ENCODE data around the gene TRIM2.

DNA sequence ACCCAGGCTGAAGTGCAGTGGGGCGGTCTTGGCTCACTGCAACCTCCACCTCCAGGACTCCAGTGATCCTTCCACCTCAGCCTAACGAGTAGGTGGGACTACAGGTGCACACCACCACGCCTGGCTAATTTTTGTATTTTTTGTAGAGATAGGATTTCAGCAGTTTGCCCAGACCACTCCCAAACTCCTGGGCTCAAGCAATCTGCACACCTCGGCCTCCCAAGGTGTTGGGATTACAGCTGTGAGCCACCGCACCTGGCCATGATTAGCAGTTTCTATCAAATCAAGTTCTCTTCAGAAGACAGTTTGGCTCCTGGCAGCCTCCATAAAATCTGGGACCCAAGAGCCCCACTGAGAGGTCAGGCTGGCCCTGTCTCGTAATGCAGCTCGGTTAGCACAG lies 26.4 kb upstream of the TRIM2 start:
- TF ChIP-seq, protein P1, sequence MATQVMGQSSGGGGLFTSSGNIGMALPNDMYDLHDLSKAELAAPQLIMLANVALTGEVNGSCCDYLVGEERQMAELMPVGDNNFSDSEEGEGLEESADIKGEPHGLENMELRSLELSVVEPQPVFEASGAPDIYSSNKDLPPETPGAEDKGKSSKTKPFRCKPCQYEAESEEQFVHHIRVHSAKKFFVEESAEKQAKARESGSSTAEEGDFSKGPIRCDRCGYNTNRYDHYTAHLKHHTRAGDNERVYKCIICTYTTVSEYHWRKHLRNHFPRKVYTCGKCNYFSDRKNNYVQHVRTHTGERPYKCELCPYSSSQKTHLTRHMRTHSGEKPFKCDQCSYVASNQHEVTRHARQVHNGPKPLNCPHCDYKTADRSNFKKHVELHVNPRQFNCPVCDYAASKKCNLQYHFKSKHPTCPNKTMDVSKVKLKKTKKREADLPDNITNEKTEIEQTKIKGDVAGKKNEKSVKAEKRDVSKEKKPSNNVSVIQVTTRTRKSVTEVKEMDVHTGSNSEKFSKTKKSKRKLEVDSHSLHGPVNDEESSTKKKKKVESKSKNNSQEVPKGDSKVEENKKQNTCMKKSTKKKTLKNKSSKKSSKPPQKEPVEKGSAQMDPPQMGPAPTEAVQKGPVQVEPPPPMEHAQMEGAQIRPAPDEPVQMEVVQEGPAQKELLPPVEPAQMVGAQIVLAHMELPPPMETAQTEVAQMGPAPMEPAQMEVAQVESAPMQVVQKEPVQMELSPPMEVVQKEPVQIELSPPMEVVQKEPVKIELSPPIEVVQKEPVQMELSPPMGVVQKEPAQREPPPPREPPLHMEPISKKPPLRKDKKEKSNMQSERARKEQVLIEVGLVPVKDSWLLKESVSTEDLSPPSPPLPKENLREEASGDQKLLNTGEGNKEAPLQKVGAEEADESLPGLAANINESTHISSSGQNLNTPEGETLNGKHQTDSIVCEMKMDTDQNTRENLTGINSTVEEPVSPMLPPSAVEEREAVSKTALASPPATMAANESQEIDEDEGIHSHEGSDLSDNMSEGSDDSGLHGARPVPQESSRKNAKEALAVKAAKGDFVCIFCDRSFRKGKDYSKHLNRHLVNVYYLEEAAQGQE (IDR thresholded peaks at IDR 0.05; ENCODE audit: low read depth, low read length) = no peak
- TF ChIP-seq, protein P2, sequence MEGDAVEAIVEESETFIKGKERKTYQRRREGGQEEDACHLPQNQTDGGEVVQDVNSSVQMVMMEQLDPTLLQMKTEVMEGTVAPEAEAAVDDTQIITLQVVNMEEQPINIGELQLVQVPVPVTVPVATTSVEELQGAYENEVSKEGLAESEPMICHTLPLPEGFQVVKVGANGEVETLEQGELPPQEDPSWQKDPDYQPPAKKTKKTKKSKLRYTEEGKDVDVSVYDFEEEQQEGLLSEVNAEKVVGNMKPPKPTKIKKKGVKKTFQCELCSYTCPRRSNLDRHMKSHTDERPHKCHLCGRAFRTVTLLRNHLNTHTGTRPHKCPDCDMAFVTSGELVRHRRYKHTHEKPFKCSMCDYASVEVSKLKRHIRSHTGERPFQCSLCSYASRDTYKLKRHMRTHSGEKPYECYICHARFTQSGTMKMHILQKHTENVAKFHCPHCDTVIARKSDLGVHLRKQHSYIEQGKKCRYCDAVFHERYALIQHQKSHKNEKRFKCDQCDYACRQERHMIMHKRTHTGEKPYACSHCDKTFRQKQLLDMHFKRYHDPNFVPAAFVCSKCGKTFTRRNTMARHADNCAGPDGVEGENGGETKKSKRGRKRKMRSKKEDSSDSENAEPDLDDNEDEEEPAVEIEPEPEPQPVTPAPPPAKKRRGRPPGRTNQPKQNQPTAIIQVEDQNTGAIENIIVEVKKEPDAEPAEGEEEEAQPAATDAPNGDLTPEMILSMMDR (IDR thresholded peaks at IDR 0.05) = no peak
- TF ChIP-seq YY1 (IDR thresholded peaks at IDR 0.05; ENCODE audit: low read depth) (no peak), RAD21 (IDR thresholded peaks at IDR 0.05; ENCODE audit: low read length) (no peak), TEAD4 (IDR thresholded peaks at IDR 0.05; ENCODE audit: borderline replicate concordance, insufficient read depth) (no peak), TAF1 (IDR thresholded peaks at IDR 0.05; ENCODE audit: borderline replicate concordance, low read depth, low read length) (no peak), MXI1 (IDR thresholded peaks at IDR 0.05; ENCODE audit: low read depth, low read length) (no peak), NRF1 (IDR thresholded peaks at IDR 0.05; ENCODE audit: low read depth, low read length) (no peak), SMC3 (IDR thresholded peaks at IDR 0.05; ENCODE audit: low read depth, low read length) (no peak)
- TF ChIP-seq, protein P3, sequence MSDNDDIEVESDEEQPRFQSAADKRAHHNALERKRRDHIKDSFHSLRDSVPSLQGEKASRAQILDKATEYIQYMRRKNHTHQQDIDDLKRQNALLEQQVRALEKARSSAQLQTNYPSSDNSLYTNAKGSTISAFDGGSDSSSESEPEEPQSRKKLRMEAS (IDR thresholded peaks at IDR 0.05; ENCODE audit: low read depth) = no peak
- TF ChIP-seq, protein P4, sequence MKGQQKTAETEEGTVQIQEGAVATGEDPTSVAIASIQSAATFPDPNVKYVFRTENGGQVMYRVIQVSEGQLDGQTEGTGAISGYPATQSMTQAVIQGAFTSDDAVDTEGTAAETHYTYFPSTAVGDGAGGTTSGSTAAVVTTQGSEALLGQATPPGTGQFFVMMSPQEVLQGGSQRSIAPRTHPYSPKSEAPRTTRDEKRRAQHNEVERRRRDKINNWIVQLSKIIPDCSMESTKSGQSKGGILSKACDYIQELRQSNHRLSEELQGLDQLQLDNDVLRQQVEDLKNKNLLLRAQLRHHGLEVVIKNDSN (IDR thresholded peaks at IDR 0.05; ENCODE audit: borderline replicate concordance, low read depth) = no peak
- TF ChIP-seq, protein P5, sequence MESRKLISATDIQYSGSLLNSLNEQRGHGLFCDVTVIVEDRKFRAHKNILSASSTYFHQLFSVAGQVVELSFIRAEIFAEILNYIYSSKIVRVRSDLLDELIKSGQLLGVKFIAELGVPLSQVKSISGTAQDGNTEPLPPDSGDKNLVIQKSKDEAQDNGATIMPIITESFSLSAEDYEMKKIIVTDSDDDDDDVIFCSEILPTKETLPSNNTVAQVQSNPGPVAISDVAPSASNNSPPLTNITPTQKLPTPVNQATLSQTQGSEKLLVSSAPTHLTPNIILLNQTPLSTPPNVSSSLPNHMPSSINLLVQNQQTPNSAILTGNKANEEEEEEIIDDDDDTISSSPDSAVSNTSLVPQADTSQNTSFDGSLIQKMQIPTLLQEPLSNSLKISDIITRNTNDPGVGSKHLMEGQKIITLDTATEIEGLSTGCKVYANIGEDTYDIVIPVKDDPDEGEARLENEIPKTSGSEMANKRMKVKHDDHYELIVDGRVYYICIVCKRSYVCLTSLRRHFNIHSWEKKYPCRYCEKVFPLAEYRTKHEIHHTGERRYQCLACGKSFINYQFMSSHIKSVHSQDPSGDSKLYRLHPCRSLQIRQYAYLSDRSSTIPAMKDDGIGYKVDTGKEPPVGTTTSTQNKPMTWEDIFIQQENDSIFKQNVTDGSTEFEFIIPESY (IDR thresholded peaks at IDR 0.05; ENCODE audit: borderline replicate concordance, low read depth) = no peak
